Liver (tissue), 3 donors: Measurements from ENCODE around the gene HUS1.

Experiments
- FOXA1 ChIP-seq: IDR thresholded peaks from 2 replicates; pipeline ENCODE4 v1.6.1; 2016; ENCODE audit warnings: antibody characterized with exemption
- FOXA2 ChIP-seq: IDR thresholded peaks from 2 replicates; pipeline ENCODE4 v1.6.1; 2016; ENCODE audit warnings: antibody characterized with exemption
- GABPA ChIP-seq, 2 donors: IDR thresholded peaks in 1 of 2; conservative IDR thresholded peaks in 1 of 2; 2 replicates each; pipeline ENCODE4 v1.6.1; 2016; ENCODE audit warnings: antibody characterized with exemption in 2 of 2, mild to moderate bottlenecking in 1 of 2, moderate library complexity in 1 of 2
- HNF4G ChIP-seq: IDR thresholded peaks from 2 replicates; pipeline ENCODE4 v1.6.1; 2016; ENCODE audit warnings: antibody characterized with exemption
- JUND ChIP-seq, 2 donors: IDR thresholded peaks; 2 replicates each; pipeline ENCODE4 v1.6.1; 2016; ENCODE audit warnings: antibody characterized with exemption in 2 of 2
- RAD21 ChIP-seq, 2 donors: IDR thresholded peaks; 2 replicates each; pipeline ENCODE4 v1.6.1; 2016; ENCODE audit warnings: antibody characterized with exemption in 2 of 2, mild to moderate bottlenecking in 2 of 2
- SP1 ChIP-seq: IDR thresholded peaks from 2 replicates; pipeline ENCODE4 v1.6.1; 2018; ENCODE audit warnings: antibody characterized with exemption, mild to moderate bottlenecking
- TAF1 ChIP-seq: conservative IDR thresholded peaks from 2 replicates; pipeline ENCODE4 v1.6.1; 2016; ENCODE audit warnings: antibody characterized with exemption, mild to moderate bottlenecking
- YY1 ChIP-seq: IDR thresholded peaks from 2 replicates; pipeline ENCODE4 v1.6.1; 2016; ENCODE audit warnings: antibody characterized with exemption, mild to moderate bottlenecking
- TF ChIP-seq, protein P1 (sequence below): fragments of 150-350 bp; IDR thresholded peaks from 2 replicates; pipeline ENCODE4 v1.5.1; 2017; ENCODE audit warnings: improper control_type of control experiment, low read depth, low read length; ENCODE audit not compliant: missing input control
- TF ChIP-seq, protein P2 (sequence below): IDR thresholded peaks from 2 replicates; pipeline ENCODE4 v1.6.1; 2016; ENCODE audit warnings: antibody characterized with exemption
- TF ChIP-seq, protein P3 (sequence below): IDR thresholded peaks from 2 replicates; pipeline ENCODE4 v1.6.1; 2016; ENCODE audit warnings: antibody characterized with exemption
- TF ChIP-seq, protein P4 (sequence below): IDR thresholded peaks from 2 replicates; pipeline ENCODE4 v1.6.1; 2016; ENCODE audit warnings: antibody characterized with exemption, mild to moderate bottlenecking
- TF ChIP-seq, protein P5 (sequence below): IDR thresholded peaks from 2 replicates; pipeline ENCODE4 v1.6.1; 2016; ENCODE audit warnings: antibody characterized with exemption
- donor health status: healthy.
- donor health status: healthy.

DNA sequence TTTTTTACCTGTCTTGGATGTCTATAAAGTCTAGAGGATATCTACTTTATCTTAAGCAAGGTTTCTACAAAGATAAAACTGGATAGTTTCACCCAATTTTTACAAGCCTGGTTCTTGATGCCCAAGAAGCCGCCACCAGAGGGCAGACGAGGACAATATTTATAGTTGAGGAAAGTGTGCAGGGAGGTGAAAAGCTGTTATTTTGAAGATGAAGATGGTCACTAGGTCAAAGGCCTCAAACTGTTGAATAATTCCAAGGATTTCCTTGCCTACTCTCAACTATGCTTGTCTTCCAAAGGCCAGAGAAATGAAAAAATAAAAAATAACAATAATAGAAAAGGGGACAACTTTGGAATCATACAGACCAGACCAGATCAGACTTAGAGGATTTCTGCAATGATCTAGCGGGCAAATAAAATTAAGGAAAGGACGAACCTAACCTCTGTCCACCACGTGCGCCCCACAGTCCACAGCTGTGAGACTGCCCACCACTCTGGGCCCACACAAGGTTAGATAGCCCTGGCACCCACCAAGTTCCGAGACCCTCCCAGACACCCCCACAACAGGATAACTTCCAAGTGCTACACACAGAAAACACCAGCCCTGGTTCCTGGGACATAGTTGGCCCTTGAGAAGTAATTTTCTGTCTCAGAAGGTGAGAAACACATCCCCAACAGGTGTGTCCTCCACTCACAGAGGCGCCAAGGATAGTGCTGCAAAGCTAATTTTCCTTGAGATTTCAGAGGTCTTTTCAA lies 34.0 kb downstream of the HUS1 start:
- TF ChIP-seq, protein P1, sequence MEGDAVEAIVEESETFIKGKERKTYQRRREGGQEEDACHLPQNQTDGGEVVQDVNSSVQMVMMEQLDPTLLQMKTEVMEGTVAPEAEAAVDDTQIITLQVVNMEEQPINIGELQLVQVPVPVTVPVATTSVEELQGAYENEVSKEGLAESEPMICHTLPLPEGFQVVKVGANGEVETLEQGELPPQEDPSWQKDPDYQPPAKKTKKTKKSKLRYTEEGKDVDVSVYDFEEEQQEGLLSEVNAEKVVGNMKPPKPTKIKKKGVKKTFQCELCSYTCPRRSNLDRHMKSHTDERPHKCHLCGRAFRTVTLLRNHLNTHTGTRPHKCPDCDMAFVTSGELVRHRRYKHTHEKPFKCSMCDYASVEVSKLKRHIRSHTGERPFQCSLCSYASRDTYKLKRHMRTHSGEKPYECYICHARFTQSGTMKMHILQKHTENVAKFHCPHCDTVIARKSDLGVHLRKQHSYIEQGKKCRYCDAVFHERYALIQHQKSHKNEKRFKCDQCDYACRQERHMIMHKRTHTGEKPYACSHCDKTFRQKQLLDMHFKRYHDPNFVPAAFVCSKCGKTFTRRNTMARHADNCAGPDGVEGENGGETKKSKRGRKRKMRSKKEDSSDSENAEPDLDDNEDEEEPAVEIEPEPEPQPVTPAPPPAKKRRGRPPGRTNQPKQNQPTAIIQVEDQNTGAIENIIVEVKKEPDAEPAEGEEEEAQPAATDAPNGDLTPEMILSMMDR, result peak; percentile 83
- no peak for TF ChIP-seq FOXA1
- TF ChIP-seq FOXA2, result no peak
- no peak for TF ChIP-seq JUND (IDR thresholded peaks at IDR 0.05)
- no peak for TF ChIP-seq SP1
- TF ChIP-seq, protein P2, sequence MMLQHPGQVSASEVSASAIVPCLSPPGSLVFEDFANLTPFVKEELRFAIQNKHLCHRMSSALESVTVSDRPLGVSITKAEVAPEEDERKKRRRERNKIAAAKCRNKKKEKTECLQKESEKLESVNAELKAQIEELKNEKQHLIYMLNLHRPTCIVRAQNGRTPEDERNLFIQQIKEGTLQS, result no peak
- TF ChIP-seq, protein P3, sequence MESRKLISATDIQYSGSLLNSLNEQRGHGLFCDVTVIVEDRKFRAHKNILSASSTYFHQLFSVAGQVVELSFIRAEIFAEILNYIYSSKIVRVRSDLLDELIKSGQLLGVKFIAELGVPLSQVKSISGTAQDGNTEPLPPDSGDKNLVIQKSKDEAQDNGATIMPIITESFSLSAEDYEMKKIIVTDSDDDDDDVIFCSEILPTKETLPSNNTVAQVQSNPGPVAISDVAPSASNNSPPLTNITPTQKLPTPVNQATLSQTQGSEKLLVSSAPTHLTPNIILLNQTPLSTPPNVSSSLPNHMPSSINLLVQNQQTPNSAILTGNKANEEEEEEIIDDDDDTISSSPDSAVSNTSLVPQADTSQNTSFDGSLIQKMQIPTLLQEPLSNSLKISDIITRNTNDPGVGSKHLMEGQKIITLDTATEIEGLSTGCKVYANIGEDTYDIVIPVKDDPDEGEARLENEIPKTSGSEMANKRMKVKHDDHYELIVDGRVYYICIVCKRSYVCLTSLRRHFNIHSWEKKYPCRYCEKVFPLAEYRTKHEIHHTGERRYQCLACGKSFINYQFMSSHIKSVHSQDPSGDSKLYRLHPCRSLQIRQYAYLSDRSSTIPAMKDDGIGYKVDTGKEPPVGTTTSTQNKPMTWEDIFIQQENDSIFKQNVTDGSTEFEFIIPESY, result no peak
- TF ChIP-seq, protein P4, sequence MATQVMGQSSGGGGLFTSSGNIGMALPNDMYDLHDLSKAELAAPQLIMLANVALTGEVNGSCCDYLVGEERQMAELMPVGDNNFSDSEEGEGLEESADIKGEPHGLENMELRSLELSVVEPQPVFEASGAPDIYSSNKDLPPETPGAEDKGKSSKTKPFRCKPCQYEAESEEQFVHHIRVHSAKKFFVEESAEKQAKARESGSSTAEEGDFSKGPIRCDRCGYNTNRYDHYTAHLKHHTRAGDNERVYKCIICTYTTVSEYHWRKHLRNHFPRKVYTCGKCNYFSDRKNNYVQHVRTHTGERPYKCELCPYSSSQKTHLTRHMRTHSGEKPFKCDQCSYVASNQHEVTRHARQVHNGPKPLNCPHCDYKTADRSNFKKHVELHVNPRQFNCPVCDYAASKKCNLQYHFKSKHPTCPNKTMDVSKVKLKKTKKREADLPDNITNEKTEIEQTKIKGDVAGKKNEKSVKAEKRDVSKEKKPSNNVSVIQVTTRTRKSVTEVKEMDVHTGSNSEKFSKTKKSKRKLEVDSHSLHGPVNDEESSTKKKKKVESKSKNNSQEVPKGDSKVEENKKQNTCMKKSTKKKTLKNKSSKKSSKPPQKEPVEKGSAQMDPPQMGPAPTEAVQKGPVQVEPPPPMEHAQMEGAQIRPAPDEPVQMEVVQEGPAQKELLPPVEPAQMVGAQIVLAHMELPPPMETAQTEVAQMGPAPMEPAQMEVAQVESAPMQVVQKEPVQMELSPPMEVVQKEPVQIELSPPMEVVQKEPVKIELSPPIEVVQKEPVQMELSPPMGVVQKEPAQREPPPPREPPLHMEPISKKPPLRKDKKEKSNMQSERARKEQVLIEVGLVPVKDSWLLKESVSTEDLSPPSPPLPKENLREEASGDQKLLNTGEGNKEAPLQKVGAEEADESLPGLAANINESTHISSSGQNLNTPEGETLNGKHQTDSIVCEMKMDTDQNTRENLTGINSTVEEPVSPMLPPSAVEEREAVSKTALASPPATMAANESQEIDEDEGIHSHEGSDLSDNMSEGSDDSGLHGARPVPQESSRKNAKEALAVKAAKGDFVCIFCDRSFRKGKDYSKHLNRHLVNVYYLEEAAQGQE, result no peak
- TF ChIP-seq, protein P5, sequence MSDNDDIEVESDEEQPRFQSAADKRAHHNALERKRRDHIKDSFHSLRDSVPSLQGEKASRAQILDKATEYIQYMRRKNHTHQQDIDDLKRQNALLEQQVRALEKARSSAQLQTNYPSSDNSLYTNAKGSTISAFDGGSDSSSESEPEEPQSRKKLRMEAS, result no peak
- TF ChIP-seq YY1, result no peak
- no peak for TF ChIP-seq HNF4G
- TF ChIP-seq RAD21 (IDR thresholded peaks at IDR 0.05), result peak; percentile 87 to 90
- no peak for TF ChIP-seq TAF1
- no peak for TF ChIP-seq GABPA (IDR thresholded peaks at IDR 0.05 in 1 of 2, conservative IDR thresholded peaks at IDR 0.05 in 1 of 2)
